K562 (cell line): ENCODE data around the gene ANO10. TPM values are rescaled to one million over a fixed set of nuclear protein-coding genes. Genes with fewer than 3 reads are reported as not detected.
A peak's percentile ranks its signal among the peaks of the same experiment; 100 is the strongest.

ENCODE experiments used
- ATAC-seq: fragments of 200-7000 bp; cut with Tn5 transposase; 3 replicates; pipeline ENCODE4 v1.9.1; 2020; ENCODE audit warnings: moderate library complexity
- BruUV-seq: library from RNA; stranded (reverse); fragments of 400-500 nt; replicated peaks from 2 replicates; lab custom pipeline; 2021; lab: Mats Ljungman, UMichigan
- CTCF ChIA-PET: fragments of 300-600 bp; formaldehyde crosslinking; extraction: SDS; loops from one replicate; lab custom pipeline; 2021; ENCODE audit warnings: low intra/inter-chr PET ratio; lab: Yijun Ruan, JAX
- POLR2A ChIA-PET: fragments of 300-600, 350-650 bp; sonication (Branson Sonifier 250); formaldehyde crosslinking; extraction: SDS; loops from one replicate; lab custom pipeline; 2021; ENCODE audit warnings: antibody characterized with exemption, inconsistent platforms; lab: Yijun Ruan, JAX
- DNase-seq, 4 experiments: peaks; one replicate each; pipeline versions ENCODE4 v3.0.0 to v3.0.0-alpha.2; 2011 to 2018; ENCODE audit warnings: low spot score in 3 of 4, mixed read lengths in 3 of 4; ENCODE audit errors: extremely low read depth in 1 of 4
- FAIRE-seq: peaks from 2 replicates; lab custom pipeline; 2011; peaks lifted over from hg19 to GRCh38; lab: Jason Lieb, UNC
- H2AFZ ChIP-seq: 2 replicates; pipeline ENCODE4 v1.6.0; 2011; ENCODE audit warnings: low read depth, low read length, control low read depth, inconsistent platforms
- H3K27ac ChIP-seq: fragments of 200-600 bp; 3 replicates; pipeline ENCODE4 v1.8.0; 2011; ENCODE audit warnings: low read depth, mild to moderate bottlenecking, control low read depth, inconsistent platforms, low read length, moderate library complexity, mixed read lengths; ENCODE audit errors: extremely low read depth
- H3K27me3 ChIP-seq, 2 experiments: fragments of 300-600 bp in 1 of 2; 2 replicates in 1 of 2; 3 replicates in 1 of 2; pipeline versions ENCODE4 v1.6.0 to v1.8.0; 2011; ENCODE audit warnings: inconsistent platforms in 2 of 2, low read length in 2 of 2, mild to moderate bottlenecking in 1 of 2, mixed read lengths in 1 of 2, moderate library complexity in 1 of 2; ENCODE audit not compliant: control insufficient read depth in 2 of 2, insufficient read depth in 2 of 2
- H3K36me3 ChIP-seq: fragments of 300-600 bp; 3 replicates; pipeline ENCODE4 v1.8.0; 2011; ENCODE audit warnings: mild to moderate bottlenecking, low read length, inconsistent platforms; ENCODE audit not compliant: control insufficient read depth, insufficient read depth
- H3K4me1 ChIP-seq, 2 experiments: fragments of 200-600 bp in 1 of 2; replicated peaks in 1 of 2; 2 replicates in 1 of 2; 3 replicates in 1 of 2; pipeline versions ENCODE4 v1.5.1 to v1.8.0; 2011; ENCODE audit warnings: inconsistent platforms in 2 of 2, low read length in 2 of 2, mild to moderate bottlenecking in 1 of 2, mixed read lengths in 1 of 2, moderate library complexity in 1 of 2; ENCODE audit not compliant: control insufficient read depth in 2 of 2, insufficient read depth in 2 of 2
- H3K4me2 ChIP-seq: 2 replicates; pipeline ENCODE4 v1.6.1; 2011; ENCODE audit warnings: low read length, control low read depth, inconsistent platforms, mixed read lengths; ENCODE audit not compliant: insufficient read depth
- H3K4me3 ChIP-seq: fragments of 200-600 bp; sonication (generic), shearing (Covaris generic); 2 replicates; pipeline ENCODE4 v1.5.1; 2016; ENCODE audit warnings: control low read depth, inconsistent platforms
- H3K79me2 ChIP-seq: fragments of 200-600 bp; 3 replicates; pipeline ENCODE4 v1.8.0; 2011; ENCODE audit warnings: low read length, inconsistent platforms; ENCODE audit not compliant: control insufficient read depth, insufficient read depth
- H3K9ac ChIP-seq, 2 experiments: 2 replicates each; pipeline versions ENCODE4 v1.6.0 to v1.6.1; 2011; ENCODE audit warnings: low read depth in 2 of 2, low read length in 2 of 2, control low read depth in 1 of 2, inconsistent platforms in 1 of 2, mild to moderate bottlenecking in 1 of 2, mixed read lengths in 1 of 2; ENCODE audit not compliant: insufficient read depth in 1 of 2
- H3K9me1 ChIP-seq: one replicate; pipeline ENCODE4 v1.6.0; 2011; ENCODE audit warnings: inconsistent platforms, mild to moderate bottlenecking, low read length, moderate library complexity; ENCODE audit not compliant: control insufficient read depth, insufficient read depth
- H3K9me3 ChIP-seq: replicated peaks from 2 replicates; pipeline ENCODE4 v1.5.1; 2011; ENCODE audit warnings: low read depth, low read length, inconsistent platforms; ENCODE audit not compliant: control insufficient read depth, insufficient read depth
- H4K20me1 ChIP-seq: replicated peaks from 2 replicates; pipeline ENCODE4 v1.6.1; 2011; ENCODE audit warnings: low read length, inconsistent platforms, mixed read lengths; ENCODE audit not compliant: control insufficient read depth, insufficient read depth
- C11orf30 ChIP-seq: fragments of 450-650 bp; IDR thresholded peaks from 2 replicates; pipeline ENCODE4 v1.6.1; 2016; ENCODE audit warnings: low read depth, mild to moderate bottlenecking
- EHMT2 ChIP-seq: fragments of 450-650 bp; IDR thresholded peaks from 2 replicates; pipeline ENCODE4 v1.6.1; 2018; ENCODE audit warnings: antibody characterized with exemption
- MAFG ChIP-seq: fragments of 450-650 bp; conservative IDR thresholded peaks from 2 replicates; pipeline ENCODE4 v1.6.1; 2016; ENCODE audit warnings: missing genetic modification characterization, missing compliant biosample characterization
- MLLT1 ChIP-seq, 2 experiments: fragments of 450-650 bp; IDR thresholded peaks; 2 replicates each; pipeline ENCODE4 v1.6.1; 2016
- PHF20 ChIP-seq: fragments of 450-650 bp; IDR thresholded peaks from 2 replicates; pipeline ENCODE4 v1.6.1; 2018; ENCODE audit not compliant: partially characterized antibody
- STAT5A ChIP-seq: IDR thresholded peaks from 2 replicates; pipeline ENCODE4 v1.6.1; 2012; ENCODE audit warnings: low read length, inconsistent platforms, borderline replicate concordance
- ZNF316 ChIP-seq: fragments of 450-650 bp; IDR thresholded peaks from 2 replicates; pipeline ENCODE4 v1.6.1; 2016
- WGBS: fragments of 100-300 bp; shearing (Covaris generic); methylation state at CpG from one replicate; pipeline ENCODE4 v1.1.6; 2016; ENCODE audit warnings: low coverage, mixed read lengths; ENCODE audit not compliant: insufficient coverage; ENCODE audit errors: missing lambda C conversion rate; 5-methylcytosine and 5-hydroxymethylcytosine counted together
- in situ Hi-C: fragments of 300-500 bp; cut with MboI; formaldehyde crosslinking; loops from 4 replicates; pipeline ENCODE4 v1.15.0; 2018; ENCODE audit warnings: inconsistent platforms, mixed read lengths
- intact Hi-C: fragments of 100-400 bp; cut with micrococcal nuclease; formaldehyde crosslinking; loops from 2 replicates; pipeline ENCODE4 v1.14.2; 2022
- polyA plus RNA-seq, 8 experiments: library from polyadenylated mRNA; depleted of rRNA in 4 of 8; stranded (reverse) in 5 of 8; unstranded in 3 of 8; fragments of >200 nt; fragmentation: Nextera tagmentation in 2 of 8; fragmentation: Illumina TruSeq in 1 of 8; extraction: Ambion mirVana in 2 of 8; extraction: Trizol in 1 of 8; gene quantifications; 2 replicates each; pipeline versions ENCODE4 v1.2.1 to v1.2.3, GENCODE V29; 2011 to 2014; ENCODE audit warnings: inconsistent platforms in 1 of 8, missing spikeins in 1 of 8
- total RNA-seq, 7 experiments: library from RNA; depleted of rRNA in 6 of 7; stranded (reverse); fragments of >200 nt in 6 of 7; fragmentation: Illumina TruSeq in 2 of 7; extraction: Trizol in 2 of 7; gene quantifications; 2 replicates each; pipeline versions ENCODE4 v1.2.1 to v1.2.3, GENCODE V29; 2011 to 2021; ENCODE audit warnings: low replicate concordance in 1 of 7

Gene ANO10
- total and polyA plus RNA-seq, 9 of the 15 experiments (the other 6 are each of a cell fraction or from before 2014, with no cell fraction given), result 6.4 to 46.0 (median 32.3) TPM

- H3K9me3 ChIP-seq, result no peaks in the 10 kb centered on the region
- ATAC-seq (no peak), DNase-seq (no peak), FAIRE-seq (no peak)
- H3K4me2 ChIP-seq, result peak overlapping the region; percentile 85; the same call in 1 of the 2 replicates
- peak overlapping the region; percentile 89 for H2AFZ ChIP-seq
- no peak overlapping the region for H3K4me3 ChIP-seq
- H3K4me1 ChIP-seq, result peaks cover 3 to 29% of the 10 kb centered on the region in 2 experiments; a peak in 3 of 5 replicates
- 0% methylated on average over 1 of the region's 1 CpG for WGBS
- no peaks in the 10 kb centered on the region for H3K36me3 ChIP-seq
- ChIA-PET POLR2A (interaction anchor here (0.6 to 3.3 kb wide), 3 partner anchors 10 to 28 kb away, joined by 4 to 27 read pairs (median 4); partner anchors contain the start of gene ANO10), CTCF (no interaction called here)
- H3K9me1 ChIP-seq, result no peaks in the 10 kb centered on the region
- no TSS peak for BruUV-seq
- no peaks in the 10 kb centered on the region for H4K20me1 ChIP-seq
- no peak overlapping the region for H3K27ac ChIP-seq
- no peak overlapping the region for H3K9ac ChIP-seq
- in situ Hi-C loops (no loop called here), intact Hi-C loops (no loop called here)
- TF ChIP-seq EHMT2 (no peak), STAT5A (no peak), MAFG (tag) (peak; percentile 41), C11orf30 (peak; percentile 78), ZNF316 (peak; percentile 89), PHF20 (no peak), MLLT1 (IDR thresholded peaks at IDR 0.05) (no peak)
- H3K79me2 ChIP-seq, result no peaks in the 10 kb centered on the region
- no peaks in the 10 kb centered on the region for H3K27me3 ChIP-seq
Measured at GRCh38 chr3:43650345-43650744, 28.5 kb upstream of the ANO10 start.
